Sciatic nerve (tissue), 2 donors: ENCODE results near the gene TPST1. TPM values are rescaled to one million over a fixed set of nuclear protein-coding genes. Genes with fewer than 3 reads are reported as not detected.
"Not testable (repeated sequence)": the region's sequence is repeated elsewhere in the genome, so short reads cannot be mapped to it uniquely, and the experiment has no call there.

Experiments
- ATAC-seq: fragments of 200-7000 bp; cut with Tn5 transposase; one replicate; pipeline ENCODE4 v1.9.1; 2020; ENCODE audit warnings: mild to moderate bottlenecking, moderate library complexity
- DNase-seq: peaks from one replicate; pipeline ENCODE4 v3.0.0-alpha.2; 2020; ENCODE audit warnings: low spot score
- intact Hi-C: fragments of 100-400 bp; cut with DNase I; formaldehyde crosslinking; loops from one replicate; pipeline ENCODE4 v1.14.2; 2022
- total RNA-seq: library from RNA; stranded (reverse); fragmentation: NEBNext Ultra II Directional; extraction: Animal tissue kit (Norgen Biotek cat#: 25700); gene quantifications from one replicate; pipeline ENCODE4 v1.2.1, GENCODE V29; 2021
- donor health status: DM: no; HTN: no; CAD: no.
- donor health status: DM: no; HTN: no; CAD: no.

The TPST1 gene
- total RNA-seq, 1 donor from 2014 or later, result 29.0 TPM

DNA sequence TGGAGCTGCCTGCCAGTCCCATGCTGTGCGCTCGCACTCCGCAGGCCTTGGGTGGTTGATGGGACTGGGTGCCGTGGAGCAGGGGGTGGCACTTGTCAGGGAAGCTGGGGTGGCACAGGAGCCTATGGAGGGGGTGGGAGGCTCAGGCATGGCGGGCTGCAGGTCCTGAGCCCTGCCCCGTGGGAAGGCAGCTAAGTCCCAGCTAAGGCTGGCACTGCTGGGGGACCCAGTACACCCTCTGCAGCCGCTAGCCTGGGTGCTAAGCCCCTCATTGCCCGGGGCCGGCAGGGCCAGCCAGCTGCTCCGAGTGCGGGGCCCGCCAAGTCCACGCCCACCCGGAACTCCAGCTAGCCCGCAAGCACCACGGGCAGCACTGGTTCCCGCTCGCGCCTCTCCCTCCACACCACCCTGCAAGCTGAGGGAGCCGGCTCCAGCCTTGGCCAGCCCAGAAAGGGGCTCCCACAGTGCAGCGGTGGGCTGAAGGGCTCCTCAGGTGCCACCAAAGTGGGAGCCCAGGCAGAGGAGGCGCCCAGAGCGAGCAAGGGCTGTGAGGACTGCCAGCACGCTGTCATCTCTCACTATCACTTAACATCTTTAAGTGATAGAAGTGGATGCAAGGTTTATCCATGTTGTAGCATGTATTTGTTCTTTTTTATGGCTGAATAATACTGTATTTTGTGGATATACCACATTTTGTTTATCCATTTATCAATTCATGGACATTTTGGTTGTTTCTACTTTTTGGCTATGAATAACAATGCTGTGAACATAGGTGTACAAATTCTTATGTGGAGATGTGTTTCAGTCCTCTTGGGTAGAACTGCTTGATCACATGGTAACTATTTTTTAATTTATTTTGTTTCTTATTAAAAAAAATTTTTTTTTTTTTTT, 26.4 kb downstream of the TPST1 start:
- intact Hi-C loops, ATAC-seq, DNase-seq: not testable (repeated sequence)

DNA sequence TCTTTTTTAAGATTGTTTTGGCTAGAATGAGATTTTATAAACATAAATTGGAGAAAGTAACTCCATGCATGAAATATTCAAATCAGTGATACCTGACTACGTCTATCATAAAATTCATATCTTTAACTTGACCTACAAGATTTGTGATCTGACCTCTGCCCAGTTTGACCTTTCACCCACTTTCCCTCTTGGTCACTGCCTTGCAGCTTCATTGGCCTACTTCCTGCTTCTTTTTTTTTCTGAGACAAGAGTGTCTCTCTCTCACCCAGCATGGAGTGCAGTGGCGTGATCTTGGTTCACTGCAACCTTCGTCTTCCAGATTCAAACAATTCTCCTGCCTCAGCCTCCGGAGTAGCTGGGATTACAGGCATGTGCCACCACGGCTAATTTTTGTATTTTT, 28.5 kb downstream of the TPST1 start:
- DNase-seq, result no peak
- ATAC-seq, result no peak
- intact Hi-C loops, result no loop called here

DNA sequence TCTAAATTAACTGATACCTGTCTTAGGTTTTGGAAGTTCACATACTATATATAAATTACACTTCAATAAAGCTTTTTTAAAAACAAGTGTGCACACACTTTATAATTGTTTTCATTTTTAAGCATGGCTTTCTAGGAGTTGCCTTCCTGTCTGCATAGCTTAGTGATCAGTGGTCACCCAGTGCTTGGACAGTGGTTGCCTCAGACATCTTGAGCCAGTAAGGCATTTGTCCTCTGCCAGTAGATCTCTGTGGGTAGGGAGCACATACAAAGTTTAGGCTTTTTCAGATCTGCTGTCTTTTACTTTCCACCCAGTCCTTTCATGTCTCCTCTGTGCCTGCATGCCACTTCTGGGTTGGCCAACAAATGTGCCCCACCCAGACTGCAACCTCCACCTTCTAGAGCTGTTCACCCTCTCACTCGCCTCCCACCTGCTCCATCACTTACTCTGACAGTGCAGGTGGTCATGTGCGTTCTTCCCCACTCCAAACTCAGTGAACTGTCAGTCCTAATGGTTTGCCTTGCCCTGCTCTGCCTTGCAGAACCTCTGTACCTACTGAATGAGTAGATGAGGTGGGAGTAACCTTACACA, 31.7 kb downstream of the TPST1 start:
- no peak for DNase-seq
- no peak for ATAC-seq
- intact Hi-C loops, result no loop called here

DNA sequence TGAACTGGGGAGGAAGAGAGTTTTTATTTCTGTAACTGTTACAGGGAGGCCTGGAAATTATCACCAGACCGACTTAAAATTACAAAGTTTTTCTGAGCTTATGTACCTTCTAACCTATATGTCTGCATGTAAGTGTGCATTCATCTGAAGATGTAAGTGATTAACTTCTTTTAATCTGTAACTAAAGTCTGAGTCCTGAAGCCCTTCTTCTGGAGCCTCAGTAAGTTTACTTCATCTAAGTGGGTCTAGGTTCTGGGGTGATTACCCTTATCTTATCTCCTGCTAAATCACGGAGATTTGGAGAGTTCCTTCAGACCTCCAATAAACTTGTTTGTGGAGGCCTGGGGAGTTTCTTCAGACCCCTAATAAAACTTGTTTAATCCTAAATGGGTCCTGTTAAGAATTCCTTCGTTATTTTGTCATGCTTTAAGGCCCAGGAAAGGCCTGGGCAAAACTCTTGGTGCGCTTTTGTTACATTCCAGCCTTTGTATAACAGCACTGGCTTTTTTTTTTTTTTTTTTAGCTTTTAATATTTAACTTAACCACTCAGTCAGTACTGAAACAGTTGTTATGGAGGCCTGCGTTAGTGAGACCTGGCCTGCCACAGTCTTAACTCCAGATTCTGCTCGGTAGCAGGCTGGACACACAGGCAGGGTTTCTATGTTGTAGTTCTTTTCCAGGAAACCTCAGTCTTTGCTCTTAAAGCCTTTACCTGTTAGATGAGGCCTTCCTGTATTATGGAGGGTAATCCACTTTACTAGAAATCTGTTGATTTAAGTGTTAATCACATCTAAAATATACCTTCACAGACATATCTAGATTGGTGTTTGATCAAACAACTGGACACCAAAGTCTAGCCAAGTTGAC, 33.0 kb downstream of the TPST1 start:
- DNase-seq, result no peak
- no peak for ATAC-seq
- intact Hi-C loops, result no loop called here

DNA sequence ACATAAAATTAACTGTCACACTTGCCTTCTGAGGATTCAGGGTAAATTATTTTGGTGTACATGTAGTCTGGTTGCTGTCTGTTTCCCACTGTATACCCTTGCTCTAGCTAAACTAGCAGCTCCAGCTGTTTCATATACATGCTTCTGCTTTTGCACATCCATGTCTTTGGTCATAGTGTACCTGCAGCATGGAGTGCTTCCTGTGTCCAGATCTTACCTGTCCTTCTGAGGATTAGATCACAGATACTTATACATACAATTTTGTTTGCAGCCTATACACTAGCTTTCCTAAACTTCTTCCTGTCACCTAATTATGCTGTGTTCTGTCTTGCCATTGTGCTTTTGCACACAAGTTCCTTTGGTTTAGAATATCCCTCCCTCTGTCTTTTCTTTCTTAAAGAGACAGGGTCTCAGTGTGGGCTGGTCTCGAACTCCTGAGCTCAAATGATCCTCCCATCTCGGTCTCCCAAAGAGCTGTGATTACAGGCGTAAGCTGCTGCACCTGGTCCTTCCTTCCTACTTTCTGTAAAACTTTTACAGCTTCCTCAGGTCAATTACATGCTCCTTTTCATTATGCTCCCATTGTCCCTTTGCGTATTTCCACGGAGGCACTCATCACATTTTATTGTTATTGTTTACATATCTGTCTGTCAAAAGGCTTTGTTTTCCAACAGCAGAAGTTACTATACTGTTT, 33.8 kb downstream of the TPST1 start:
- DNase-seq, result no peak
- intact Hi-C loops, result no loop called here
- ATAC-seq, result no peak

DNA sequence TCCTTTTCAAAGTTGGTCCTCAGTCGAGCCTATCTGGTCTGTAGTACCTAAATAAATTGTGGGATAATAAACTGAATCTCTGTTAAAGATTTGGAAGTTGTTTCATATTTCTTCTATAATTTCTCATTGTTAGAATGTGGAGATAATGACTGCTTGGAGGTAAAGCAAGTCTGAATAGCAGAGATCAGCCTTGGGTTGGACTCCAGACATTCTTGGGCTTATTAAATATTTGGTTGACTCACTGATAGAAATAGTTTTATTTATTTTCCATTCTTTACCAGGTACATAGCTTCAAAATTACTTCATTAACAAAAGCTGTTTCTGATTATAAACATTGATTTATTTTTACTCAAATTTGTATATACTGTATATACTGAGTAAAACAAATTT, 34.3 kb downstream of the TPST1 start:
- no peak for ATAC-seq
- intact Hi-C loops, result no loop called here
- no peak for DNase-seq

DNA sequence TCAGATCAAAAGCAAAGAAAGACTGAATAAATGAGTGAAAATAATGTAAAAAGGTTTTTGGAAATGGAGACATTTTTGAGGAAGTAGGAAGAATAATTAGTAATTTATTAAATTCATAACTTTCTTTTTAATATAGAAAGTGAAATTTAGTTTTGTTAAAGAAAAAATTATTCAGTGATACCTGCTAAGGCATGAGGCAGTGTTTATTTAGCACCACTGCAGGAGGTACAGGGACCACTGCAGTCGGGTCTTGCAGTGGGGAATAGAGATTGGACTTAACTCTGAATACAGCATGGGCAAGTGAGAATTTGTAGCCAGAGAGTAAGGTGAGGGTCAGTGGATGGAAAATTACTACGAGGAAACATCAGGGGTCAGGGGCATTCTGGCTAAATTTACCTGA, 39.9 kb downstream of the TPST1 start:
- DNase-seq (no peak), ATAC-seq (no peak)
- intact Hi-C loops, result no loop called here

DNA sequence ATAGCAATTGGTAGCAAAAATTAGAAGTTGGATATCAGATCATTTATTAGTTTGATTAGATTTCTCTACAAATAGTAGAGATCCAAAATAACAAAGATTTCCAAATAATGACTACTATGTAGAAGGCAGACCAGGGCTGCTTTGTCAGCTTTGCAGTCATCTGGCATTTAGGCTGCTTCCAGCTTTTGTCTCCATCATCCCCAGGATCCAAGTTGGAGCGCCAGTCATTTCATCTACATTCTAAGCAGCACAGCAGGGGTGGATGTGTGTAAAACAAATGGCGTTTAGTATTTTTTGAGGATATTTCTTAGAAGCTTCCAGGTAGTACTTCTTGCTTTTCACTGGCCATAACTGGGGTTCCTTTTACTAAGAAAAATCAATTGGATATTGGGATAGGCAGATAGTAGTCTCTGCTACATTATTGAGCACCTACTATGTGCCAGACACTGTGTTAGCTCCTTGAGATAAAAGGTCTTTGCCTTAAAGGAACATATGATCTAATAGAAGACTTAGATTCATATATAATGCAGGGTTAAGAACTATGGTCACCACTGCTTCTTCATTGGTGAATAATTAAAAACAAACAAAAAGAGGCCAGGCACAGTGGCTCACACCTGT, 41.5 kb downstream of the TPST1 start:
- intact Hi-C loops, result no loop called here
- ATAC-seq (no peak), DNase-seq (no peak)

DNA sequence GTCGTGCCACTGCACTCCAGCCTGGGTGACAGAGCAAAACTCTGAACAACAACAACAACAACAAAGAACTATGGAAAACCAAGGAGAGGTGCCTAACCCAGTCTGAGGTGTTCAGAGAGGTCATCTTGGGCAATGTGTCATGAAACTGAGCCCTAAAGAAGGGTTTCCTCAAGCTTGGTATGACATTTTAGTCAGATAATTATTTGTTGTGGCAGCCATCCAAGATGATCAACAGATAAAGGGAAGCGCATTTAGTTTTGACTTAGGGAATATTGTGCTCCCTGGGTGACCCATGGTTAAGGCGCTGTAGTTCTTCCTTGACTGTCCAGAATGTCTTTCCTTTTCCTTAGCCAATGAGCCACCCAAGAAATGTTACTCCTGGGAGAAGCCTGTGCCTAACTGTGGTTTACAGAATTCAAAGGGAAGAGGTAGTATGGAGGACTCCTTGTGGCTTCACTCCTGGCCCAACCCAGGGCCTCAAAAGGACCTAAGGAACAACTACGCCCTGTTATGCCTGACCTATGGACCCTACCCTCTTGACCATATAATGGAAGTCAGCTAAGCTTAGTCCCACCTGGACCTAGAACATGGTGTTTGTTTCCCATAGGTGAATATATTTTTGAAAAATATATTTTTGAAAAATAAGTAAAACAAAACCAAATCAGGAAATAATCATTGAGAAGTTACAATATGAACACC, 42.4 kb downstream of the TPST1 start:
- DNase-seq, result no peak
- intact Hi-C loops, result no loop called here
- no peak for ATAC-seq

DNA sequence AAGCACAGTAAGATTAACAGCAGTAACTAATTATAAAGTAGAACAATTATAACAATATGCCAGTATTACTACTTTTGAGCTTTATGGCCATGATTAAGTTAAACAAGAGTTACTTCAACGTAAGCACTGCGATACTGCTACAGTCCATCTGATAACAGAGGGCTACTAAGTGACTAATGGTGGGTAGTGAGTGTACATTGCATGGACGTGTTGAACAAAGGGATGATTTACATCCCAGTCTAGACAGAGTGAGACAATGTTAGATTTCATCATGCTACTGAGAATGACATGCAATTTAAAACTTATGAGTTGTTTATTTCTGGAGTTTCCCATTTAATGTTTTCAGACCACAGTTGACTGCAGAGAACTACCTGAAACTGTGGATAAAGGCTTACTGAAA, 45.6 kb downstream of the TPST1 start:
- ATAC-seq, result no peak
- no peak for DNase-seq
- intact Hi-C loops, result no loop called here

DNA sequence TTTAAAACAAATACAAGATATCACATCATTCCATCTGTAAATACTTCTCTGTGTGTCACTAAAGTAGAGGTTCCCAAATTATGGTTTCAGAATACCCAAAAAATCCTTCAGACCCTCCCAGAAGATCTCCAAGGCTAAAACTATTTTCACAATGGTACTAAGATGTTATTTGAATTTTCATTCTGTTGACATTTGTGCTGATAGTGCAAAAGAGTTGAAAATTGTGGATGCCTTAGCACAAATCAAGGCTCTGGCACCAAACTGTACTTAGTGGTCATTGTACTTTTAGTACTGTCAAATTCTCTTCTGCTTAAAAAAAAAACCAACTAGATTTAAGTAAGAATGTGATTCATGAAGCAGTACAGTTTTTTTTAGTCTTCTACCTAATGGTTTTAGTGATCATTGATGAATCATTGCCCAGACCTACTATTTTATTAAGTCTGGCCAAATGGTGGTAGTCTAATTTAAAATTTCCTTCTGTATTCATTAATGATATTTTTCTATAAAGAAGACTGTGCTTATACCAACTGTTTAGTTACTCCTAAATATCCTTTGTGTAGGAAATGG, 50.5 kb downstream of the TPST1 start:
- intact Hi-C loops, result no loop called here
- ATAC-seq, result no peak
- DNase-seq, result no peak

DNA sequence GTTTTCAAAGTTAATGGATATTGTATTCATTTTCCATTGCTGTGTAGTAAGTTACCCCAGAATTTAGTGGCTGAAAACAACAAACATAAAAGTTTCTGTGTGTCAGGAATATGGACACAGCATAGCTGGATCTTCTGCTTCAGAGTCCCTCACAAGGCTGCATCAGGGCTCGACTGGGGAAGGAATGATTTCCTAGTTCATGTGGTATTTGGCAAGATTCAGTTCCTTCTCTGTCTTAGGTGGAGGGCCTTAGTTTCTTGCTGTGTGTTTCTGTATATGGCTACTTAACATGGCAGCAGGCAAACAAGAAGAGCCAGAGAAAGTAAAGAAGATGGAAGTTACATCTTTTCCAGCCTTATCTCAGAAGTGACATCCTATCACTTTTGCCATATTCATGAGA, 51.1 kb downstream of the TPST1 start:
- intact Hi-C loops, result no loop called here
- DNase-seq (no peak), ATAC-seq (no peak)

DNA sequence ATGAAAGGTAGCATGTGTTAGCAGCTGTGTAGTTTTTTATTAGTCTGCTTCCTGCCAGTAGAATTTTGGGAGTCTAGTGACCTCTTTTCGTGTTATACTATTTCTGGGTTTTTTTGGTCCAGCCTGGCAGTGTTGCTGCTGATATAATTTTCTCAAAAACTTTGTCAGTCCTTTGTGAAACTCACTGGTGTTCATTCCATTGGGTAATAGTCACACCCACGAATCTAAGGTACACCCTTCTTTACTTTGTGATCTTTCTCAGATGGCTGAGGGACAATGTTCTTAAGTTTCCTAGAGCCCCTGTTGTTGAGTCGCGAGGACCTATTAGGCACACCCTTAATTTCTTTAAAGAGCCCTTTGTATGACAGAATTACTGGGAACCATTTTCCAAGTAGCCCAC, 52.3 kb downstream of the TPST1 start:
- no peak for DNase-seq
- ATAC-seq, result no peak
- intact Hi-C loops, result no loop called here

DNA sequence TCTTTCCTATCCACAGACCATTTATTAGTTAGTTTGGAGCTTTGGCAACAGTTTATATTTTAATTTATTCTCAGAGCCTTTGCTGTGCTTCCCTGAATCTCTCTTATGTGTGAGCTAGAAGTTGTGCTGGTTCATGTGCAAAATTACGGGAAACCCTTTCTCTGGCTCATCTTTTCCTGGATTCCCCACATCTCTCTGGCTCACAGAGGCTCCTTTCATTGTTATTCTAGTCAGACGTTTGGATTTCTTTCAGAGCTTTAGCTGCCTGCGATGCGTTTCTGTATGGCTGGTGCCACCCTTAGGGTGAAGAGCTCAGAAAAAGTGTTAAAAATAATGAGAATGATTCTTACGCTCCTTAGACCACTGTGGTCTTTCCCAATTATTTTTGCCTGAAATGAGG, 53.3 kb downstream of the TPST1 start:
- ATAC-seq, result peak; percentile 50
- DNase-seq, result no peak
- intact Hi-C loops, result no loop called here

DNA sequence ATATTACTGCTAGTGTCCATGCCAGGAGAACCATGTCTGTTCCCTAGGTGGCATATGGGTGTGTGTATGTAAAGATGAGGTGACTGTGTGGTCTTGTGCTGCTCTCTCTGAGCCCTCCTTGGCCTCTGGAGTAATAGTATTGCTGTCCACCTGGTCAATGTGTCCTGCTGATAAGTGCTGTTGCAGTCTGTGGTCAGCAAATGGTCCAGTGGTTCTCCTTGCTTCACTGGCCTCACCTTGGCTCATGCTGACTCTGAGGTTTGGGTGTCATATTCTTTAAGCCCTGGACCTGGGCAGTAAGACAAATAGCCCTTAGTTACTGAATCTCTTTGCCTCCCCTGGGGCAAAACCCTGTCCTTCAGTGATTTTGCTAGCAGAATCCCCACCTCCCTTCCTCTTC, 56.8 kb downstream of the TPST1 start:
- intact Hi-C loops, result no loop called here

DNA sequence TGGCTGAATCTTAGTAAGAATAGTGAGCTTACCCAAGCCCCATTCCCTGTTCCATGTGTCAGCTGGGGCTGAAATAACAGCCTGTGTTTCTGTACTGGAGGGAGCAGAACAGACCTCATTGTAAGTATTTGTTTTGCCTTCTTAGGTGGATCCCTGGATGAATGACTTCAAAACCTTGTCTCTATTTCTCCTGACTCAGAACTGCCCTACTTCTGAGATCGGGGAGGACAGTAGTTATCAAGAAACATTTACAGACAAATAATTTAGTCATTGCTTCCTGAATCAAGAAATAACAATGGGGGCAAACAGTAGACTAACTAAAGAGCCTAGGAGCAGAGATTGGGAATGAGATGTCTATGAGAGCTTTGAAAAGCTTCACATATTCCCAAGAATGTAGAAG, 58.8 kb downstream of the TPST1 start:
- intact Hi-C loops, result no loop called here
- no peak for ATAC-seq
- DNase-seq, result no peak

More for the DNA sequence above, 56.8 kb downstream of the TPST1 start:
- ATAC-seq (no peak), DNase-seq (no peak)

DNA sequence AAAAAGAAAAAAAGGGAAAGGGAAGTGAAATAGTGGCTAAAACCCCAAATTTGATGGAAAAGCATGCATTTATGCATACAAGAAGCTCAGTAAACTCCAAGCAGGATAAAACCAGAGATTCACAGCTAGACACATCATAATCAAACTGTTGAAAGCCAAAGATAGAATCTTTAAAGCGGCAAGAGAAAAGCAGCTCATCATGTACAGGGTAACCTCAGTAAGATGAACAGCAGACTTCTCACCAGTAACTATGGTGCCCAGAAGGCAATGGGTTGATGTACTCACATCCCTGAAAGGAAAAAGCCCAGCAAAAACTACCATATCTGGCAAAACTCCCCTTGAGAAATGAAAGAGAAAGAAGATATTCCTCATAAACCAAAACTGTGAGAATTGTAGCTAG, 60.4 kb downstream of the TPST1 start:
- DNase-seq (no peak), ATAC-seq (no peak)
- intact Hi-C loops, result no loop called here

DNA sequence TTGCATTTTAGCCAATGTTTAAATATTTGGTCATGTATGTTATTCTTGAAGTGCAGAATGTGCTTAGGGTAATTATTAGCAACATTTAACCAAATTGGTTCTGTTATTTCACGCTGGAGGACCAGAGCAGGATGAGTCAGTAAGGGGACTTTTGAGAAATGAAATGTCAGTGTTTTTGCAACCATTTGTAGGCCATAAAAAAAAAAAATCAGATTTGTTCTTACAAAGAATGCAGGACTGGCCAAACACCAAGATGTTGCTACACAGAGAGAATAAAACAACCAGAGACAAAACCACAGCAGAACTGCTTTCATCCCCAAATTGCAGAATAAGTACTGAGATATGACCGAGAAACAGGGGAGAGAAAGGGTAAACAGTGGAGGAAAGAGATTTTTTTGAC, 62.1 kb downstream of the TPST1 start:
- DNase-seq, result no peak
- peak; percentile 92 for ATAC-seq

More for the DNA sequence above, 62.1 kb downstream of the TPST1 start:
- intact Hi-C loops, result no loop called here
